Keratinocyte (primary cell): ENCODE results near the gene CD40. TPM values are rescaled to one million over a fixed set of nuclear protein-coding genes. Genes with fewer than 3 reads are reported as not detected.

Source experiments
- DNase-seq: peaks from one replicate; pipeline ENCODE4 v3.0.0-alpha.2; 2011; ENCODE audit warnings: low read depth, missing footprints, low spot score
- FAIRE-seq: peaks from 2 replicates; lab custom pipeline; 2011; peaks lifted over from hg19 to GRCh38; lab: Jason Lieb, UNC
- H2AFZ ChIP-seq: 2 replicates; pipeline ENCODE4 v1.6.0; 2012; ENCODE audit warnings: low read length, control low read depth, inconsistent platforms; ENCODE audit not compliant: control insufficient read depth
- H3K27ac ChIP-seq: 2 replicates; pipeline ENCODE4 v1.5.1; 2011; ENCODE audit warnings: low read length; ENCODE audit not compliant: control insufficient read depth, insufficient read depth
- H3K27me3 ChIP-seq: 3 replicates; pipeline ENCODE4 v1.6.0; 2011; ENCODE audit warnings: low read length; ENCODE audit not compliant: control insufficient read depth, insufficient read depth; ENCODE audit errors: extremely low read depth
- H3K36me3 ChIP-seq, 2 experiments: 2 replicates in 1 of 2; 3 replicates in 1 of 2; pipeline ENCODE4 v1.5.1; 2011; ENCODE audit warnings: low read length in 2 of 2, mild to moderate bottlenecking in 1 of 2; ENCODE audit not compliant: control insufficient read depth in 2 of 2, insufficient read depth in 2 of 2; ENCODE audit errors: extremely low read depth in 1 of 2
- H3K4me1 ChIP-seq: 3 replicates; pipeline ENCODE4 v1.5.1; 2011; ENCODE audit warnings: low read length; ENCODE audit not compliant: control insufficient read depth, insufficient read depth; ENCODE audit errors: extremely low read depth
- H3K4me2 ChIP-seq: 3 replicates; pipeline ENCODE4 v1.6.0; 2011; ENCODE audit warnings: low read depth, low read length; ENCODE audit not compliant: control insufficient read depth, insufficient read depth; ENCODE audit errors: extremely low read depth
- H3K4me3 ChIP-seq, 3 experiments: fragments of 200-600 bp in 1 of 3; sonication (generic) in 1 of 3; 2 replicates in 2 of 3; 3 replicates in 1 of 3; pipeline ENCODE4 v1.5.1; 2011 to 2016; ENCODE audit warnings: low read length in 3 of 3, mild to moderate bottlenecking in 3 of 3, control low read depth in 2 of 3, inconsistent platforms in 1 of 3, low read depth in 1 of 3, mixed read lengths in 1 of 3, mixed run types in 1 of 3, moderate library complexity in 1 of 3; ENCODE audit not compliant: control insufficient read depth in 2 of 3, insufficient read depth in 2 of 3; ENCODE audit errors: extremely low read depth in 1 of 3
- H3K79me2 ChIP-seq: 2 replicates; pipeline ENCODE4 v1.6.0; 2012; ENCODE audit warnings: low read length; ENCODE audit not compliant: control insufficient read depth, insufficient read depth
- H3K9ac ChIP-seq: 3 replicates; pipeline ENCODE4 v1.6.0; 2011; ENCODE audit warnings: low read length; ENCODE audit not compliant: control insufficient read depth, insufficient read depth; ENCODE audit errors: extremely low read depth
- H3K9me1 ChIP-seq: 3 replicates; pipeline ENCODE4 v1.6.0; 2011; ENCODE audit warnings: low read length; ENCODE audit not compliant: control insufficient read depth, insufficient read depth; ENCODE audit errors: extremely low read depth
- H3K9me3 ChIP-seq: 2 replicates; pipeline ENCODE4 v1.5.1; 2012; ENCODE audit warnings: low read depth, low read length; ENCODE audit not compliant: control insufficient read depth
- H4K20me1 ChIP-seq: 3 replicates; pipeline ENCODE4 v1.6.0; 2011; ENCODE audit warnings: low read length; ENCODE audit not compliant: control insufficient read depth, insufficient read depth; ENCODE audit errors: extremely low read depth
- CTCF ChIP-seq, 3 experiments: IDR thresholded peaks in 1 of 3; conservative IDR thresholded peaks in 1 of 3; optimal IDR thresholded peaks in 1 of 3; 2 replicates in 2 of 3; 3 replicates in 1 of 3; pipeline versions ENCODE3 to v1.5.1; 2011; ENCODE audit warnings: low read length in 3 of 3, mild to moderate bottlenecking in 3 of 3, moderate library complexity in 2 of 3, control low read depth in 1 of 3, inconsistent platforms in 1 of 3; ENCODE audit not compliant: insufficient read depth in 2 of 3; ENCODE audit errors: extremely low read depth in 1 of 3
- EZH2 ChIP-seq: IDR thresholded peaks from one replicate; pipeline ENCODE4 v1.6.1; 2012; ENCODE audit warnings: inconsistent platforms, mild to moderate bottlenecking, low read length, moderate library complexity
- dilution Hi-C: fragments of 300-500 bp; cut with MboI; formaldehyde crosslinking; loops from one replicate; pipeline ENCODE4 v1.7.0; 2020; ENCODE audit warnings: low sequenced_read_pairs; ENCODE audit not compliant: extremely low pct_ligation_motif_present
- polyA plus RNA-seq, 5 experiments: library from polyadenylated mRNA; depleted of rRNA in 3 of 5; stranded (reverse) in 3 of 5; stranded (forward) in 1 of 5; unstranded in 1 of 5; fragments of >200 nt; gene quantifications; 1 replicate in 1 of 5; 2 replicates in 3 of 5; 3 replicates in 1 of 5; pipeline versions ENCODE4 v1.2.1 to v1.2.3, GENCODE V29; 2011 to 2012; ENCODE audit warnings: missing spikeins in 2 of 5, low read depth in 1 of 5, low replicate concordance in 1 of 5

Gene CD40
- polyA plus RNA-seq, 1 donor (not counting 4 experiments of a cell fraction or from before 2014, with no cell fraction given): 13.4 TPM

GRCh38 chr20:46174469-46175126 lies 56.5 kb downstream of the CD40 start:
- Histone ChIP-seq H3K9ac (no peak overlapping the region), H2AFZ (peak overlapping the region; percentile 5), H3K4me2 (no peak overlapping the region), H3K27ac (no peak overlapping the region), H3K79me2 (no peaks in the 10 kb centered on the region), H3K4me1 (no peaks in the 10 kb centered on the region), H3K4me3 (no peak overlapping the region), H3K27me3 (peaks cover 40% of the 10 kb centered on the region), H4K20me1 (no peaks in the 10 kb centered on the region), H3K9me3 (no peaks in the 10 kb centered on the region), H3K36me3 (no peaks in the 10 kb centered on the region), H3K9me1 (no peaks in the 10 kb centered on the region)
- DNase-seq: no peak
- dilution Hi-C loops: no loop called here
- FAIRE-seq: no peak
- TF ChIP-seq EZH2: no peak
- TF ChIP-seq CTCF (optimal IDR thresholded peaks at IDR 0.05 in 1 of 3, IDR thresholded peaks at IDR 0.05 in 1 of 3, conservative IDR thresholded peaks at IDR 0.05 in 1 of 3; ENCODE audit: extremely low read depth in 1 of 3, insufficient read depth in 2 of 3, low read length in 3 of 3): peak; percentile 19 to 82 (median 82)

- Histone ChIP-seq H3K4me3 (no peak overlapping the region), H2AFZ (no peak overlapping the region), H3K79me2 (no peaks in the 10 kb centered on the region), H4K20me1 (no peaks in the 10 kb centered on the region), H3K9me1 (no peaks in the 10 kb centered on the region), H3K27ac (no peak overlapping the region), H3K9ac (no peak overlapping the region), H3K4me1 (no peaks in the 10 kb centered on the region), H3K27me3 (peaks cover 40% of the 10 kb centered on the region), H3K4me2 (no peak overlapping the region), H3K36me3 (no peaks in the 10 kb centered on the region), H3K9me3 (no peaks in the 10 kb centered on the region)
- dilution Hi-C loops: no loop called here
- no peak for DNase-seq
- TF ChIP-seq EZH2 (no peak), CTCF (optimal IDR thresholded peaks at IDR 0.05 in 1 of 3, IDR thresholded peaks at IDR 0.05 in 1 of 3, conservative IDR thresholded peaks at IDR 0.05 in 1 of 3; ENCODE audit: extremely low read depth in 1 of 3, insufficient read depth in 2 of 3, low read length in 3 of 3) (no peak)
- no peak for FAIRE-seq
Observed at GRCh38 chr20:46175127-46175494, 57.0 kb downstream of the CD40 start.
